NT2/D1 (cell line): ENCODE measurements around the gene MUC15.
"Not testable (repeated sequence)": the region's sequence is repeated elsewhere in the genome, so short reads cannot be mapped to it uniquely, and the experiment has no call there.

Source experiments
- DNase-seq: peaks from one replicate; pipeline ENCODE4 v3.0.0-alpha.2; 2011; ENCODE audit warnings: low read depth, low spot score
- H3K27me3 ChIP-seq: 2 replicates; pipeline ENCODE4 v1.6.0; 2011; ENCODE audit warnings: mild to moderate bottlenecking; ENCODE audit not compliant: insufficient read length, insufficient read depth
- H3K36me3 ChIP-seq: 2 replicates; pipeline ENCODE4 v1.6.1; 2011; ENCODE audit warnings: mild to moderate bottlenecking, low read length, mixed read lengths; ENCODE audit not compliant: insufficient read depth, insufficient read length
- H3K4me1 ChIP-seq: 2 replicates; pipeline ENCODE4 v1.5.1; 2011; ENCODE audit not compliant: insufficient read depth, insufficient read length
- H3K4me3 ChIP-seq: 2 replicates; pipeline ENCODE4 v1.5.1; 2011; ENCODE audit warnings: low read depth; ENCODE audit not compliant: insufficient read length
- H3K9ac ChIP-seq: 2 replicates; pipeline ENCODE4 v1.6.0; 2011; ENCODE audit warnings: low read depth; ENCODE audit not compliant: insufficient read length
- H3K9me3 ChIP-seq: 2 replicates; pipeline ENCODE4 v1.5.1; 2011; ENCODE audit warnings: mild to moderate bottlenecking, low read length; ENCODE audit not compliant: insufficient read depth
- SUZ12 ChIP-seq: IDR thresholded peaks from 2 replicates; pipeline ENCODE4 v1.6.1; 2011; ENCODE audit not compliant: insufficient read length, insufficient read depth; ENCODE audit errors: extremely low read depth
- YY1 ChIP-seq: IDR thresholded peaks from 2 replicates; pipeline ENCODE4 v1.6.1; 2011; ENCODE audit not compliant: insufficient read length, insufficient read depth
- ZNF274 ChIP-seq: IDR thresholded peaks from 2 replicates; pipeline ENCODE4 v1.6.1; 2011; ENCODE audit warnings: mild to moderate bottlenecking, low read depth, low read length

The MUC15 gene

GRCh38 chr11:26607725-26608506, 35.9 kb upstream of the MUC15 start:
- H3K4me3 ChIP-seq = no peak overlapping the region
- H3K27me3 ChIP-seq = no peaks in the 10 kb centered on the region
- H3K9ac ChIP-seq = no peak overlapping the region
- no peaks in the 10 kb centered on the region for H3K36me3 ChIP-seq
- H3K9me3 ChIP-seq = no peaks in the 10 kb centered on the region
- no peaks in the 10 kb centered on the region for H3K4me1 ChIP-seq
- no peak for TF ChIP-seq ZNF274
- TF ChIP-seq SUZ12 = no peak
- no peak for TF ChIP-seq YY1
- no peak for DNase-seq

GRCh38 chr11:26599876-26600434, 27.9 kb upstream of the MUC15 start:
- H3K4me3 ChIP-seq = no peak overlapping the region
- TF ChIP-seq ZNF274 = no peak
- no peak for TF ChIP-seq SUZ12
- TF ChIP-seq YY1 = no peak
- H3K9ac ChIP-seq = no peak overlapping the region
- no peaks in the 10 kb centered on the region for H3K9me3 ChIP-seq
- H3K36me3 ChIP-seq = no peaks in the 10 kb centered on the region
- H3K27me3 ChIP-seq = no peaks in the 10 kb centered on the region
- no peaks in the 10 kb centered on the region for H3K4me1 ChIP-seq
- no peak for DNase-seq

- Histone ChIP-seq H3K36me3 (no peaks in the 10 kb centered on the region), H3K4me3 (no peak overlapping the region), H3K4me1 (no peaks in the 10 kb centered on the region), H3K9ac (no peak overlapping the region), H3K9me3 (no peaks in the 10 kb centered on the region), H3K27me3 (no peaks in the 10 kb centered on the region)
- no peak for TF ChIP-seq SUZ12
- no peak for TF ChIP-seq ZNF274
- no peak for TF ChIP-seq YY1
- no peak for DNase-seq
These were observed 27.4 kb upstream of the MUC15 start for GRCh38 chr11:26599425-26599824.

GRCh38 chr11:26597899-26598298, 25.8 kb upstream of the MUC15 start:
- Histone ChIP-seq H3K4me1 (no peaks in the 10 kb centered on the region), H3K9ac (no peak overlapping the region), H3K27me3 (no peaks in the 10 kb centered on the region), H3K4me3 (no peak overlapping the region), H3K36me3 (no peaks in the 10 kb centered on the region), H3K9me3 (no peaks in the 10 kb centered on the region)
- DNase-seq = no peak
- TF ChIP-seq SUZ12 = no peak
- TF ChIP-seq YY1 = no peak
- TF ChIP-seq ZNF274 = no peak

GRCh38 chr11:26597049-26597689, 25.1 kb upstream of the MUC15 start:
- DNase-seq, H3K36me3 ChIP-seq, H3K9me3 ChIP-seq, H3K9ac ChIP-seq, H3K4me1 ChIP-seq, H3K4me3 ChIP-seq, H3K27me3 ChIP-seq: not testable (repeated sequence)

GRCh38 chr11:26595207-26595865, 23.3 kb upstream of the MUC15 start:
- H3K9me3 ChIP-seq, DNase-seq: not testable (repeated sequence)

GRCh38 chr11:26593691-26594090, 21.6 kb upstream of the MUC15 start:
- no peaks in the 10 kb centered on the region for H3K4me1 ChIP-seq
- H3K27me3 ChIP-seq = no peaks in the 10 kb centered on the region
- no peak for DNase-seq
- H3K36me3 ChIP-seq = no peaks in the 10 kb centered on the region
- H3K9ac ChIP-seq = no peak overlapping the region
- no peak overlapping the region for H3K4me3 ChIP-seq
- no peaks in the 10 kb centered on the region for H3K9me3 ChIP-seq
- no peak for TF ChIP-seq ZNF274
- no peak for TF ChIP-seq YY1
- no peak for TF ChIP-seq SUZ12

More at GRCh38 chr11:26595207-26595865, 23.3 kb upstream of the MUC15 start:
- H3K27me3 ChIP-seq, H3K4me3 ChIP-seq, H3K9ac ChIP-seq, H3K36me3 ChIP-seq, H3K4me1 ChIP-seq: not testable (repeated sequence)
